Measurements from ENCODE around the gene ATP5F1E. TPM values are rescaled to one million over a fixed set of nuclear protein-coding genes. Genes with fewer than 3 reads are reported as not detected.

The ATP5F1E gene
- total RNA-seq, 2 experiments from 2014 or later, result 51.1 to 53.1 TPM

DNA sequence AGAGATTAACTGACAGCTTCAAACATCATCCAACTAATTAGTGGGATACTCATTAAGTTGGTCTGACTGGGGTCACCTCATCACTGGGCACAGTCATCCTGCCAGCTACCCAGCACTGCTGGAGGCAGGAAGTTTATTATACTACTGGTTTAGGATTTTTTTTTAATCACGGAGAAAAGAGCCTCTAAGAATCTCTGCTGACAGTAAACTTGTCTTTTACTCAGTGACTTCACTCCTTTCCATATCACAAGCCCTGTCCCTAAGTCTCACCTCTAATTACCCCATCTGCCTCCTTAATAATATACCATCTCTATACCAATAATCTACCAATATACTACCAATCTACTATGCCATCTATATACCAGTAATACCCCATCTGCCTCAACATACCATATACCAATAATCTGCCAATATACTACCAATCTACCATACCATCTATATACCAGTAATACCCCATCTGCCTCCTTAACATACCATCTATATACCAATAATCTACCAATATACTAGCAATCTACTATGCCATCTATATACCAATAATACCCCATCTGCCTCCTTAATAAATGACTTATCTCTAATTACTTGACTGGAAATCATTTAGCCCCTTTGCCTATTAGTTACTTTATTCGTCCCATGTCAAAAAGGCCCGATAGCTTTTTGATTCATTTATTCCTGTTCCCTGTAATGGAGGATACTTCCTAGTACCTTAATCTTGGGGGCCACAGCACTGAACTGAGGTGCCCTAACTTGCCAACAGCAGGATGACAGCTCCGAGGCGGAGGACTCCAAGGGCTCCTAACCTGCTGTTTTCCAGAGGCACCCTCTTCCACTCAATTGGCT lies 5.0 kb downstream of the ATP5F1E start:
- Mint-ChIP-seq H3K27ac (no peak overlapping the region), H3K4me1 (ENCODE audit: low read depth) (peaks cover 71% of the 10 kb centered on the region), H3K36me3 (ENCODE audit: low read depth) (peaks cover 98% of the 10 kb centered on the region), H3K9me3 (no peaks in the 10 kb centered on the region), H3K27me3 (no peaks in the 10 kb centered on the region), H3K4me3 (no peak overlapping the region)
- ATAC-seq (ENCODE audit: poor library complexity) (no peak), DNase-seq (no peak)
- Histone ChIP-seq H3K4me3 (ENCODE audit: low read length) (no peak overlapping the region), H3K27me3 (ENCODE audit: control insufficient read depth in 1 of 2, insufficient read depth in 2 of 2, low read length in 2 of 2) (no peaks in the 10 kb centered on the region), H3K9me3 (ENCODE audit: control insufficient read depth in 1 of 2, insufficient read depth in 1 of 2, low read length in 2 of 2) (no peaks in the 10 kb centered on the region), H3K36me3 (ENCODE audit: insufficient read depth, low read length) (peaks cover 77% of the 10 kb centered on the region), H3K27ac (ENCODE audit: low read depth in 1 of 2, low read length in 2 of 2) (no peak overlapping the region), H3K4me1 (ENCODE audit: insufficient read depth, low read length) (peaks cover 31% of the 10 kb centered on the region)
- intact Hi-C loops (cut with DNase I, micrococcal nuclease), result no loop called here
- TF ChIP-seq, protein P1, sequence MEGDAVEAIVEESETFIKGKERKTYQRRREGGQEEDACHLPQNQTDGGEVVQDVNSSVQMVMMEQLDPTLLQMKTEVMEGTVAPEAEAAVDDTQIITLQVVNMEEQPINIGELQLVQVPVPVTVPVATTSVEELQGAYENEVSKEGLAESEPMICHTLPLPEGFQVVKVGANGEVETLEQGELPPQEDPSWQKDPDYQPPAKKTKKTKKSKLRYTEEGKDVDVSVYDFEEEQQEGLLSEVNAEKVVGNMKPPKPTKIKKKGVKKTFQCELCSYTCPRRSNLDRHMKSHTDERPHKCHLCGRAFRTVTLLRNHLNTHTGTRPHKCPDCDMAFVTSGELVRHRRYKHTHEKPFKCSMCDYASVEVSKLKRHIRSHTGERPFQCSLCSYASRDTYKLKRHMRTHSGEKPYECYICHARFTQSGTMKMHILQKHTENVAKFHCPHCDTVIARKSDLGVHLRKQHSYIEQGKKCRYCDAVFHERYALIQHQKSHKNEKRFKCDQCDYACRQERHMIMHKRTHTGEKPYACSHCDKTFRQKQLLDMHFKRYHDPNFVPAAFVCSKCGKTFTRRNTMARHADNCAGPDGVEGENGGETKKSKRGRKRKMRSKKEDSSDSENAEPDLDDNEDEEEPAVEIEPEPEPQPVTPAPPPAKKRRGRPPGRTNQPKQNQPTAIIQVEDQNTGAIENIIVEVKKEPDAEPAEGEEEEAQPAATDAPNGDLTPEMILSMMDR (IDR thresholded peaks at IDR 0.05), result no peak
- CTCF ChIA-PET, result no interaction called here
- POLR2A ChIA-PET, result interaction anchor here (0.7 kb wide), 1 partner anchor 129 kb away, joined by 3 read pairs; no protein-coding TSS in a partner anchor

- no peak overlapping the region for H3K27ac ChIP-seq (ENCODE audit: low read depth in 1 of 2, low read length in 2 of 2)
- no peaks in the 10 kb centered on the region for H3K9me3 ChIP-seq (ENCODE audit: control insufficient read depth in 1 of 2, insufficient read depth in 1 of 2, low read length in 2 of 2)
- H3K27ac Mint-ChIP-seq, result no peak overlapping the region
- POLR2A ChIA-PET, result no interaction called here
- no peak overlapping the region for H3K4me3 ChIP-seq (ENCODE audit: low read length)
- CTCF ChIA-PET, result no interaction called here
- H3K36me3 Mint-ChIP-seq (ENCODE audit: low read depth), result peaks cover 83% of the 10 kb centered on the region
- TF ChIP-seq, protein P1 (IDR thresholded peaks at IDR 0.05), result no peak
- H3K4me1 Mint-ChIP-seq (ENCODE audit: low read depth), result peaks cover 55% of the 10 kb centered on the region
- no peaks in the 10 kb centered on the region for H3K9me3 Mint-ChIP-seq
- intact Hi-C loops (cut with DNase I, micrococcal nuclease), result no loop called here
- no peaks in the 10 kb centered on the region for H3K27me3 ChIP-seq (ENCODE audit: control insufficient read depth in 1 of 2, insufficient read depth in 2 of 2, low read length in 2 of 2)
- peaks cover 78% of the 10 kb centered on the region for H3K36me3 ChIP-seq (ENCODE audit: insufficient read depth, low read length)
- no peak for ATAC-seq (ENCODE audit: poor library complexity)
- H3K4me3 Mint-ChIP-seq, result no peak overlapping the region
- H3K27me3 Mint-ChIP-seq, result no peaks in the 10 kb centered on the region
- no peak for DNase-seq
- H3K4me1 ChIP-seq (ENCODE audit: insufficient read depth, low read length), result peaks cover 18% of the 10 kb centered on the region
Observed at GRCh38 chr20:59025511-59025910, 6.6 kb downstream of the ATP5F1E start.

GRCh38 chr20:59025086-59025485 lies 7.0 kb downstream of the ATP5F1E start:
- Mint-ChIP-seq H3K27ac (no peak overlapping the region), H3K27me3 (no peaks in the 10 kb centered on the region), H3K9me3 (no peaks in the 10 kb centered on the region), H3K4me1 (ENCODE audit: low read depth) (peaks cover 50% of the 10 kb centered on the region), H3K36me3 (ENCODE audit: low read depth) (peaks cover 79% of the 10 kb centered on the region), H3K4me3 (no peak overlapping the region)
- TF ChIP-seq, protein P1 (IDR thresholded peaks at IDR 0.05), result no peak
- CTCF ChIA-PET, result no interaction called here
- Histone ChIP-seq H3K4me3 (ENCODE audit: low read length) (no peak overlapping the region), H3K27ac (ENCODE audit: low read depth in 1 of 2, low read length in 2 of 2) (no peak overlapping the region), H3K27me3 (ENCODE audit: control insufficient read depth in 1 of 2, insufficient read depth in 2 of 2, low read length in 2 of 2) (no peaks in the 10 kb centered on the region), H3K36me3 (ENCODE audit: insufficient read depth, low read length) (peaks cover 75% of the 10 kb centered on the region), H3K4me1 (ENCODE audit: insufficient read depth, low read length) (peaks cover 16% of the 10 kb centered on the region), H3K9me3 (ENCODE audit: control insufficient read depth in 1 of 2, insufficient read depth in 1 of 2, low read length in 2 of 2) (no peaks in the 10 kb centered on the region)
- no peak for DNase-seq
- intact Hi-C loops (cut with DNase I, micrococcal nuclease), result no loop called here
- POLR2A ChIA-PET, result no interaction called here
- no peak for ATAC-seq (ENCODE audit: poor library complexity)

Data from CD4-positive, alpha-beta T cell (primary cell).